B cell (primary cell): ENCODE measurements around the gene SLCO2B1. TPM values are rescaled to one million over a fixed set of nuclear protein-coding genes. Genes with fewer than 3 reads are reported as not detected.

ENCODE experiments used
- ATAC-seq: fragments of 200-7000 bp; cut with Tn5 transposase; one replicate; pipeline ENCODE4 v1.10.0; 2021; ENCODE audit warnings: low read depth, mild to moderate bottlenecking, moderate number of reproducible peaks, moderate library complexity
- CTCF ChIA-PET: fragments of 350-600 bp; sonication (Branson Sonifier 250); formaldehyde crosslinking; loops from one replicate; lab custom pipeline; 2021; ENCODE audit warnings: antibody characterized with exemption, inconsistent platforms; lab: Charles Lee
- POLR2A ChIA-PET: fragments of 350-600 bp; sonication (Branson Sonifier 250); formaldehyde crosslinking; loops from one replicate; lab custom pipeline; 2021; ENCODE audit warnings: antibody characterized with exemption; lab: Charles Lee
- DNase-seq: peaks from one replicate; pipeline ENCODE4 v3.0.0; 2013
- H2AFZ ChIP-seq: 2 replicates; pipeline ENCODE4 v1.6.1; 2012; ENCODE audit warnings: mild to moderate bottlenecking, low read depth, low read length; ENCODE audit not compliant: insufficient read depth, poor library complexity, severe bottlenecking
- H3K27ac ChIP-seq, 2 donors: 1 replicate in 1 of 2; 2 replicates in 1 of 2; pipeline ENCODE4 v1.5.1; 2012 to 2013; ENCODE audit warnings: low read length in 2 of 2, mild to moderate bottlenecking in 2 of 2, moderate library complexity in 1 of 2
- H3K27me3 ChIP-seq, 4 experiments: fragments of 200-600 bp in 1 of 4; sonication (generic) in 1 of 4; replicated peaks in 1 of 4; 1 replicate in 2 of 4; 2 replicates in 2 of 4; pipeline versions ENCODE4 v1.6.1 to v1.7.0; 2013 to 2016; ENCODE audit warnings: low read length in 3 of 4, mild to moderate bottlenecking in 2 of 4, mixed read lengths in 1 of 4, moderate library complexity in 1 of 4; ENCODE audit not compliant: insufficient read depth in 4 of 4, control insufficient read depth in 3 of 4; ENCODE audit errors: control extremely low read depth in 1 of 4
- H3K36me3 ChIP-seq, 2 experiments: replicated peaks in 1 of 2; 1 replicate in 1 of 2; 2 replicates in 1 of 2; pipeline versions ENCODE4 v1.6.1 to v1.7.1; 2013; ENCODE audit warnings: low read length in 1 of 2; ENCODE audit not compliant: insufficient read depth in 2 of 2, control insufficient read depth in 1 of 2; ENCODE audit errors: control extremely low read depth in 1 of 2, extremely low read depth in 1 of 2
- H3K4me1 ChIP-seq, 2 donors: fragments of 200-600 bp in 1 of 2; sonication (generic) in 1 of 2; 1 replicate in 1 of 2; 2 replicates in 1 of 2; pipeline versions ENCODE4 v1.5.1 to v1.6.1; 2013 to 2017; ENCODE audit warnings: low read length in 2 of 2; ENCODE audit not compliant: control insufficient read depth in 2 of 2, insufficient read depth in 2 of 2
- H3K4me2 ChIP-seq: replicated peaks from 2 replicates; pipeline ENCODE3; 2012; ENCODE audit warnings: mild to moderate bottlenecking, low read depth, low read length; ENCODE audit not compliant: poor library complexity, severe bottlenecking
- H3K4me3 ChIP-seq, 5 experiments: fragments of 200-600 bp in 1 of 5; sonication (generic) in 1 of 5; 1 replicate in 3 of 5; 2 replicates in 2 of 5; pipeline versions ENCODE4 v1.5.1 to v1.7.0; 2011 to 2016; ENCODE audit warnings: low read length in 4 of 5, mild to moderate bottlenecking in 4 of 5, low read depth in 2 of 5, control low read depth in 1 of 5, moderate library complexity in 1 of 5; ENCODE audit not compliant: insufficient read depth in 1 of 5; ENCODE audit errors: control extremely low read depth in 1 of 5, extremely low read depth in 1 of 5
- H3K79me2 ChIP-seq: fragments of 200-600 bp; sonication (generic); one replicate; pipeline ENCODE4 v1.6.0; 2016; ENCODE audit warnings: low read length; ENCODE audit not compliant: control insufficient read depth, insufficient read depth
- H3K9ac ChIP-seq: fragments of 200-600 bp; sonication (generic); 2 replicates; pipeline ENCODE4 v1.6.1; 2017; ENCODE audit warnings: mild to moderate bottlenecking, low read length, moderate library complexity
- H3K9me3 ChIP-seq, 3 donors: one replicate each; pipeline versions ENCODE4 v1.6.1 to v1.7.1; 2013; ENCODE audit warnings: low read length in 2 of 3; ENCODE audit not compliant: control insufficient read depth in 2 of 3, insufficient read depth in 1 of 3; ENCODE audit errors: control extremely low read depth in 1 of 3
- H4K20me1 ChIP-seq: 2 replicates; pipeline ENCODE4 v1.6.0; 2012; ENCODE audit warnings: mild to moderate bottlenecking, low read length; ENCODE audit not compliant: insufficient read depth, control insufficient read depth, poor library complexity, severe bottlenecking
- H3K27ac Mint-ChIP-seq: one replicate; pipeline ENCODE4 v1.8.0; 2021; ENCODE audit warnings: mixed read lengths
- H3K27me3 Mint-ChIP-seq: one replicate; pipeline ENCODE4 v1.8.0; 2021; ENCODE audit warnings: mixed read lengths
- H3K4me1 Mint-ChIP-seq: one replicate; pipeline ENCODE4 v1.8.0; 2021; ENCODE audit warnings: mixed read lengths
- H3K4me3 Mint-ChIP-seq: one replicate; pipeline ENCODE4 v1.8.0; 2021; ENCODE audit warnings: mixed read lengths
- H3K9me3 Mint-ChIP-seq: one replicate; pipeline ENCODE4 v1.8.0; 2022; ENCODE audit warnings: mixed read lengths; ENCODE audit not compliant: insufficient read depth
- CTCF ChIP-seq: fragments of 200-600 bp; IDR thresholded peaks from one replicate; pipeline ENCODE4 v1.8.0; 2022; ENCODE audit warnings: antibody characterized with exemption, mild to moderate bottlenecking
- EZH2 ChIP-seq: IDR thresholded peaks from 2 replicates; pipeline ENCODE4 v1.6.1; 2012; ENCODE audit warnings: borderline replicate concordance, low read depth, mild to moderate bottlenecking, moderate library complexity, low read length; ENCODE audit not compliant: insufficient read depth, poor library complexity, severe bottlenecking
- WGBS: methylation state at CpG from one replicate; pipeline ENCODE4 v1.1.5; 2013; ENCODE audit warnings: missing lambda C conversion rate; ENCODE audit not compliant: insufficient coverage; 5-methylcytosine and 5-hydroxymethylcytosine counted together
- intact Hi-C: fragments of 100-400 bp; cut with micrococcal nuclease; formaldehyde crosslinking; loops from one replicate; pipeline ENCODE4 v1.10.0; 2022
- polyA plus RNA-seq: library from polyadenylated mRNA; depleted of rRNA; stranded (reverse); fragments of >200 nt; gene quantifications from 2 replicates; pipeline ENCODE4 v1.2.3, GENCODE V29; 2012
- total RNA-seq, 2 donors: library from RNA; stranded (reverse); fragments of 120-200 nt in 1 of 2; gene quantifications; 1 replicate in 1 of 2; 2 replicates in 1 of 2; pipeline versions ENCODE4 v1.2.3 to v1.2.4, GENCODE V29; 2013 to 2022

SLCO2B1 gene
- total and polyA plus RNA-seq, 2 donors (not counting 1 experiment from before 2014, with no cell fraction given), result 1.2 TPM; not detected in 1

GRCh38 chr11:75200051-75200450 is 49.1 kb downstream of the SLCO2B1 start:
- DNase-seq (no peak), ATAC-seq (no peak)
- no peak overlapping the region for H2AFZ ChIP-seq
- 92% methylated on average over 5 of the region's 10 CpGs for WGBS
- H3K4me3 Mint-ChIP-seq, result no peak overlapping the region
- no peak overlapping the region for H3K9ac ChIP-seq
- ChIA-PET CTCF (interaction anchor here (8.3 kb wide), 1 partner anchor 59 kb away, joined by 89 read pairs; no protein-coding TSS in a partner anchor), POLR2A (no interaction called here)
- no peaks in the 10 kb centered on the region for H3K79me2 ChIP-seq
- H3K27ac ChIP-seq, result no peak overlapping the region
- H3K4me2 ChIP-seq, result no peak overlapping the region
- no peaks in the 10 kb centered on the region for H3K4me1 Mint-ChIP-seq
- no peaks in the 10 kb centered on the region for H3K27me3 ChIP-seq
- no peaks in the 10 kb centered on the region for H4K20me1 ChIP-seq
- intact Hi-C loops, result no loop called here
- no peak overlapping the region for H3K4me3 ChIP-seq
- no peaks in the 10 kb centered on the region for H3K4me1 ChIP-seq
- peaks cover 17% of the 10 kb centered on the region for H3K27me3 Mint-ChIP-seq
- H3K27ac Mint-ChIP-seq, result no peak overlapping the region
- no peaks in the 10 kb centered on the region for H3K36me3 ChIP-seq
- TF ChIP-seq EZH2, result no peak
- TF ChIP-seq CTCF, result no peak
- H3K9me3 ChIP-seq, result no peaks in the 10 kb centered on the region
- no peaks in the 10 kb centered on the region for H3K9me3 Mint-ChIP-seq

- ChIA-PET CTCF (interaction anchor here (8.3 kb wide), 1 partner anchor 59 kb away, joined by 89 read pairs; no protein-coding TSS in a partner anchor), POLR2A (no interaction called here)
- no peak overlapping the region for H3K4me3 Mint-ChIP-seq
- Histone ChIP-seq H3K27me3 (no peaks in the 10 kb centered on the region), H2AFZ (no peak overlapping the region), H3K36me3 (no peaks in the 10 kb centered on the region), H3K79me2 (no peaks in the 10 kb centered on the region), H4K20me1 (no peaks in the 10 kb centered on the region), H3K4me2 (no peak overlapping the region), H3K9ac (no peak overlapping the region), H3K9me3 (no peaks in the 10 kb centered on the region), H3K4me1 (no peaks in the 10 kb centered on the region), H3K4me3 (no peak overlapping the region), H3K27ac (no peak overlapping the region)
- 88% methylated on average over 2 of the region's 2 CpGs for WGBS
- no peaks in the 10 kb centered on the region for H3K9me3 Mint-ChIP-seq
- H3K27ac Mint-ChIP-seq, result no peak overlapping the region
- intact Hi-C loops, result no loop called here
- no peak for TF ChIP-seq EZH2
- no peak for TF ChIP-seq CTCF
- ATAC-seq (no peak), DNase-seq (no peak)
- peaks cover 21% of the 10 kb centered on the region for H3K27me3 Mint-ChIP-seq
- H3K4me1 Mint-ChIP-seq, result no peaks in the 10 kb centered on the region
Measured at GRCh38 chr11:75200531-75200930, 49.6 kb downstream of the SLCO2B1 start.
